COLO829 (cell line): ENCODE data around the gene NAV2.
"Not testable (repeated sequence)": the region's sequence is repeated elsewhere in the genome, so short reads cannot be mapped to it uniquely, and the experiment has no call there.

ENCODE experiments used
- DNase-seq: peaks from one replicate; pipeline ENCODE4 v3.0.0; 2012; ENCODE audit warnings: low spot score

NAV2 gene

DNA sequence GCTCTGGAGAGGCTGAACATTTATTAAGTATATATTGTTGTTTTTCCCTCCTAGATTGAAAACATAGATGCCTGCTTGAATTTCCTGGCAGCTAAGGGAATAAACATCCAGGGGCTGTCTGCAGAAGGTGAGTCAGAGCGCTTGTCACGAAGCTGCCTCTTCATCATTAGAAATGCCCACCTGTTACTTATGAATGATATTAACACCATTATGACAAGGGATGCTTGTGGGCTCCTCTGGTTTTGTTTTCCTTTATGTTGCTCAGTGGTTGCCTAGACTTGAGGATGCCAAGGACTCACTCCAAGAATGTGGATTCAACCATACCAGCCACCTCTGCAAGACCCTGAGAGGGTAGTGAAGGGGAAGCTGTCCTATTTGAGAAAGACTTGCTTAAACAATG lies 156.2 kb downstream of the NAV2 start:
- DNase-seq: no peak

DNA sequence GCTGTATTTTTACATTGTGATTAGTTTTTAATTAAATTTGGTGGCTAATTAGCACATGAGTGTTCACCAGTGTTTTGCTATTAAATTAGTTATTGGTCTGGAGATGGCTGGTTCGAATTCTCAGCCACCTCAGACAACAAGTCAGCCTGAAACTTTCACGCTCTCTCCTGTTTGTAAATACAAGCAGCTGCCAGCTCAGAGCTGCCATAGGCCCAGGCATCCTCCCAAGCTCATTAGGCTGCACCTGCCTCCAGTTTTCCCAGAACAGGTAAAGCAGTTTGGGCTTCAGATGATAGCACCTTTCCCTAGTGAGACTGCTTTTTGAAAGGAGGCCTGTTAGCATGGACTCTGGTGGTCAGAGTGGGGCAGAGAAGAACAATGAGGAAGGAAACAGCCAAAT lies 156.8 kb downstream of the NAV2 start:
- no peak for DNase-seq

DNA sequence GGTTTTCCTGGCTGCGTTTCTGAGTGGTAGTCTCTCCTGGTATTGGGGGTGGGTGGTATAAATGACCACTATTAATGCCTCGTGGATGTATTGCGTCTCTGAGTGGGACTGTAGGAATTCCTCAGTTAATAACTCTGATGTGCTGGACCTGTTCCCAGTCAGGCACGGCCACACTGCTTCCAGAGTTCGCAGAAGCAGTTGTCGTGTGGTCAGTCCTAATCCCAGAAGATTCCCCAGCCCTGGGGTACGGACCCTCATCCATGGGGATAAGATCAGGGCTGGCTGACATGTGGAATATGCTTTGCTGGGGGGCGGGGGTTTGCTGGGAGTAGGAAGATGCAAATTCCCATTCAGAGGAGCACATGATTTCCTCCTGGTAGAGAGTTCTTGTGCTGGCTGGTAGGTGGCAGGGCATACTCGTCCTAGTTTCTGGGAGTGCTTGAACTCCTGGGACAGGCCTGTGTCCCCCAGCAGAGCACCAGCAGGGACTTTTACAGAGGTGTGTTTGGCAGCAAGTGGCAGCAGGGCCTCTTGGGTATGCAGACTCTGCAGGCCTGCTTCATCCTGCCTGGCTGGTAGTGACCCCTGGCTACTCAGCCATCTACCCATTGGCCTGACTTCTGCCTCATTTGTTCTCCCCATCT lies 157.4 kb downstream of the NAV2 start:
- no peak for DNase-seq

DNA sequence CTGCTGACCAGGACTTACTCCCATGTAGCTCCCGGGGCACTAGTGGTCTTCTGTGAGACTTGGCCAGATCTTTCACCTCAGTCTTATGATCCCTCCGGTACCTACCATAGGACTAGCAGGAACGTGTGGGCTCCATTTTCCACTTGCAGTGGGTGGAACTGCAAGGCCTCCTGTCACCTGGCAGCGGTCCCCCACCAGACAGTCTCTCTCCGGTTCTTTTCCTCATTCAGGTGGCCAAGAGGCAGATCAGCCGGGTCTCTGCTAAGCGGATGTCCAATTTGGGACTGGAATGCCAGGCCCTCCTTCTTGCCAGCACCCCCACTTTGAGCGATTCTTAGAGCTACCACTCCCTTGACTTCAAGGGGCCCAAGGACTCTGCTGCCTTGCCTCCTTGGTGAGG lies 158.9 kb downstream of the NAV2 start:
- DNase-seq: no peak

DNA sequence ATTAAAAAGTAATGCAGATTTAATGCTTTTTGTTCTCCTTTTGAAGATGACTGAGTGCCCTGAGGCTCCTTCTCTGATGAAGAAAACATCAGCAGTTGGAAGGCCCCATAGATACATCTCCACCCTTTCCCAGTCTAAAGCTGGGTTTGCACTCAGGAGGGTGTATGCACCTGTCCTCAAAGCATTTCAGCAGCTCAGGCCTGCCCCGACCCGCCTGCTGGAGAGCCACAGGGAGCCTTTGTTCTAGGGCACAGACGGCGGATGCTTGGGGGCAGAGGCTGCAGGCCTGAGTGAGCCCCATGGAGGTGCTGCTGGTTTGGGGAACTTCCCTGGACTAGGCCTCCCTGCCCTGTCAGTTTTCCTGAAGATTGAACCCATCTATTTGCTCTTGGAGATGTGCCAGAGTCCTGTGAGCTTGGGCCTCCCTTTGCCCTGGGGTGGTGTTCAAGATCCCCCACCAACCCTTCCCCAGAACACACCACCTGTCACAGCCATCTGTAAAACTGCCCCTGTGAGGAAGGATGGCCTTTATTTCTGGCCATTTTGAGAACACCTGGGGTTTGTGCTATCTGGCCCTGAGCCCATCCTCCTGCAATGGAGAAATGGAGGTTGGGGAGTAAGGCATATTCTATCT lies 160.0 kb downstream of the NAV2 start:
- no peak for DNase-seq

DNA sequence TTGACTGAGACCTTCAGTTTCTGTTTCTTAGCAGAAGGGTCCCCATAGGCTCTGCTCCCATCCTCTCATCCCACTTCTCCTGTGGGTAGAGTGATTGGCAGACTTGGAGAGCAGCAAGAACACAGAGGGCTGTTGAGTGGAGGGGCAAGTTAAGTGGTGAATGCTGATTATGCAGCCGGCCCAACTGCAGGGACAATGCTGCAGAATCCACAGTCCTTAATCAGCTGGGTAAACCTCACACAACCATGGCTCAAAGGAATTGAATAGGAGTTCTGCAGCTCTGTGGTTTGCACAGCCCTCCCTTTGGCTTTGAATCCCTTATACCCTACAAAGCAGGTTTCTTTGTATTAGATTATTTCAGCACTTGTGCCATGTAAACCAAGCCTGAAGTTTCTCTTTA lies 161.1 kb downstream of the NAV2 start:
- DNase-seq: no peak

DNA sequence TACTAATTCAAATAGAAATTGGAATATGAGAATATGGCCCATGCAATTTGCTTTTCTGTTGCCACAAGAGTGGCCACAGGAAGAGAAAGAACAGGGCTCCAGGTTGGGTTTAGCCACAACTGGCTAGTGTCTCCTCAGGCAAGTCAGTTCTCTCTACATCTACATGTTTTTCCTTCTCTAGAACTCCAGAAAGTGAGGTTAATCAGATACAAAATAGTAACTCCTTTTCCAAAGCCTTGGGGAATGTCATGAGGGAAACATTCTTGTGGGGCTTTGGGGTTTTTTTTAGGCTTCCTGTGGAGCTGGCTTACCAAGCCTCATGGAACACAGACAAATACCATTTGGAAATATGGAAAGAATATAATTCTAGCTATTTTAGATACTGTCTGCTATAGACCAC lies 161.6 kb downstream of the NAV2 start:
- DNase-seq: no peak

DNA sequence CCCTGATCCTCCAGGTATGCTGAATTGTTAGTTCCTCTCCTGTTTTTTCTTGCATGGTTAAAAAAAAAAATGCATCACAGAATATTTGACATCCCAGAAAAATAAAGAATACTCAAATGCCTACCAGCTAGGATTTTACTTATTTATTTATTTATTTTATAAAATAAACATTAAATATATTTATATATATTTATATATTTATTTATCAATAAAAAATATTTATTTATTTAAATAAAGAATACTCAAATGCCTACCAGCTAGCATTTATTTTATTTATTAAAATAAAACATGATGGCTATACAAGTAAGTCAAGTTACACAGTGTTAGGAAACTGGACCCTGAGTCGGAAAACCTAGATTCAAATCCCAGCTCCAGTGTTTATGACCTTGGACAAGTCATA lies 164.1 kb downstream of the NAV2 start:
- no peak for DNase-seq

DNA sequence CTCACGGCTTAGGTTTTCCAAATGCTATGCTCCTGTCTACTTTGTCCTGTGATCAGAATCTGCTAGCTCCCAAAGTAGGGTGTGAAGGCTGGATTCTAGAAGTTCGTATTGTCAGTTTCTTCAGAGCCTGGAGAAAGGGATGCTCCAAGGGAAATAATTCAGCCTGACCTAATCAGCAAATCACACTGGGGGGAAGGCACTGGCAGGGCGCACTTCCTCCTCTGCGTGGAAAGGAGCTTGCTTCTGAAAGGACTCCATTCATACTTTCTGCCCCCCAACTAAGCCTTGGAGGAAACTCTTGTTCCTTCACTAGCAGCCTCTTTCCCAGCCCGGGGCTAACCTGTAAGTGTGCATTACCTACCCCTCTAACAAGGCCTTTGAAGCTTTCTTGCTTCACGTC lies 165.9 kb downstream of the NAV2 start:
- DNase-seq: peak; percentile 34

DNA sequence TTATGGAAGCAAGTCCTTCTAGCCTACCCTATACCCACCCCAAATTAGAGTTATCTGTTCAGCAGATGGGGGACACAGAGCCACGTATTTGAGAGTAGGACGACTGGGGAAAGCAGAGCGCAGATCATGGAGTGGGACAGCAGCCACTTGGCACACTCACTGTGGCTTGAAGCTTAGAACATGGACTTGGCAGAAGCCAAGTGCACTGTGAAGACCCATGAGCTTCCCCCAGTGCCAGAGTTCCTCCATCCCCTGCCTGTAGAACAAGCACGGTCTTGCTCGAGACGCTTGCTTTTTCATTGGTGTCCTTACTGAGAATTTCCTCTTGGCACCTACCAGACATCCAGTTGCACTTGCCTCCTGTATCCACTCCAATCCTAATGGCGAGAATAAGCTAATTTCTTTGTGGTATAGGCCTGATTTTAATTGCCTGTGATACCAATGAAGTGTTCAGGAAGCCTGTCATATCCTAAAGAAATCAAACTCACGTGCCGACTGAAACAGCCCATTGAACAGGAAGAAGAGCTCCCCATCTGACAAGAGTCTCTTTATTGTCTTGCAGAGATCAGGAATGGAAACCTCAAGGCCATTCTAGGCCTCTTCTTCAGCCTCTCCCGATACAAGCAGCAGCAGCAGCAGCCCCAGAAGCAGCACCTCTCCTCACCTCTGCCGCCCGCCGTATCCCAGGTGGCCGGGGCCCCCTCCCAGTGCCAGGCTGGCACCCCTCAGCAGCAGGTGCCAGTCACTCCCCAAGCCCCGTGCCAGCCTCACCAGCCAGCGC lies 166.9 kb downstream of the NAV2 start:
- DNase-seq: no peak

DNA sequence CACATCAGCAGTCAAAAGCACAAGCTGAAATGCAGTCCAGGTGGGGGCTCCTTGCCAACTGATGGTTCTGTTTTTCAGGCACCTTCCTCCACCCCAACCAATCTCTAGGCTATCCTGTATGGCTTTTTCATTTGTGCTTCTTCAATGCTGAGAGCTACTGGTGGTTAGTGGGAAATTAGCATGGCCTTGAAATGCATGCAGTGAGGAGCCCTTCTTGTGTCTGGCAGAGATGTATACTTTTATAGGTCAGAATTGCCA lies 167.4 kb downstream of the NAV2 start:
- no peak for DNase-seq

DNA sequence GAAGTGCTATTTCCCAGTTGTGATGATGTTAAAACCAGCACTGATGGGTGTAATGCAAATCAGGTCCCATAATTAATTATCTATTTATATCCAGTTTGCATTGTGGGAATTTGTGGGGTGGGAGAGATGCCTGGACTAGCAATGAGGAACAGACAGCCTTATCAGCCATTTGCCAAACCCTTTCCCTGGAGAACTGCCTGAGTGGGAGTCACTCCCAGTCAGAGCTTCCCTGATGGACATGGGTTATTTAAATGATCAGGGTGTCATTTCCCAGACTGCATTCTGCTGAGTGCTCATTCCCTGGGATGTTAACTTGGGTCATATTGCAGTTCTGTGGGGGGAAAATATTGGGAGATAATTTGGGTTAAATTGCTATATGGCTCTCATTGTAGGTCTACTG lies 168.5 kb downstream of the NAV2 start:
- DNase-seq: no peak

DNA sequence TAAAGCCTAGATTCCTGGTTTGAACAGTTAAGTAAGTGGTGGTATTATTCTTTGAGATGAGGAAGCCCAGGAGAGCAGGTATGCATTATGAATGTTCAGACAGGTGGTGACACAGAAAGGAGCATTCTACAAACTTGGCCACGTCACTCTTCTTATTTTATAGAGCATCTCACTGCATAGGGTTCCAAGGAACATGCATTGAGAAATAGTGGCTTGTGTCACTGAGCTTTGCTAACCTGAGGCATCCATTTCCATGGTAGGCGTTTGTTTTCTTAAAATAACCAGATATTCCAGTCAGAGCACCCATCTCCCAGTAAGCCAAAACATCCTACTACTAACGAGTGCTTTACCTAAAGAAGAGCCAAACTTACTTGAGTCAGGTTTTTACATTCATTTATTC lies 169.7 kb downstream of the NAV2 start:
- DNase-seq: no peak

DNA sequence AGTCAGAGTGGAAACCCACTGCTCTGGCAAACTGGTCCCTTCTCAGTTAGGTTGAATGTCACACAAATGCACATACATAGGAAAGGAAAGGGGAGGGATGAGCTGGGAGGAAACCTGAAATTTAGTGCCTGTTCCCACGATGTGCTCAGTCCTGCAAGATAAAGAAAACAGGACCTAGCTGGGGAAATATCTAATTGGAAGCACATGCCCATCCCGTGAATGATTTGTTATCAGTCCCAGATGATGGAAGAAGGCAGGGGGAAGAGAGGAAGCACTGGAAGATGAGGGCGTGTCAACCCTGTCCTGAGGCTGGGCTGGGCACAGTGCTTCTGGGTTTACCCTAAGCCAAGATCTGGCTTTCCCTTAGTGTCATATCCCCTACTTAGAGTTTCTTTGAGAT lies 173.9 kb downstream of the NAV2 start:
- no peak for DNase-seq

DNA sequence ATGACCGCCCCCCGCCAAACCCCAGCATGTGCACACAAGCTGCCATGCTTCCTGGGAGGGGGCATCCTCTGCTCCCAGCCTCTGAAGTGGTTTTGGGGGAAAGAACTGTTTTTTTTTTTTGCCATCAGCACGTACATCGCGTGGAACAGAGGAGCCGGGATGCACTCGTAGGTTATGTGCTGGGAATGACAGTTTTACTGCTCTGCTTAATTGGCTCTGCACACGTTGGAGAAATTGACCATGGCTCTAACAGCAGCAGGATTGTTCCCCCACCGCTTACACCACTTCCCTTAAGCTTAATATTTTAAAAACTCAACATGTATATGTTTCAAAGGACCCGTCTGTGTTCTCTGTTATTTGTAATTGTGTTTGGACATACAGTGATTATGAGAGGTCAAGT lies 175.2 kb downstream of the NAV2 start:
- DNase-seq: no peak

DNA sequence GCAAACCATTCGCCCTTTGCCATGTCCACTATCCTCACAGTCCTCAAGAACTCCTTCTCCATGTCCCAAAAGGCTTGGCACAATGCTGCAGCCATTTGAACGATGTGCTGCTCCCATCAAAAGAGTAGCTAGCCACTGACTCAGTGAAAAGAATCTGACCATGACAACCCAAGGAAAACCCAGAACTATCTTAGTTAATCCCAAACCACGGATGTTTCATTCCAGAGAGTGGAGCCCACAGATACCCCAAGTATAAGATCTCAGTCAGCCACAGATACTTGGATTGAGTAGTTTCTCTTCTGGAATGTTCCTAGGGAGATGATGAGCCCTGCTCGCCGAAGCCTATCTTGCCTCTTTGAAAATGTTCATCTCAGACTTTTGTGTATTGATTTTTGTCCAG lies 176.9 kb downstream of the NAV2 start:
- DNase-seq: no peak

DNA sequence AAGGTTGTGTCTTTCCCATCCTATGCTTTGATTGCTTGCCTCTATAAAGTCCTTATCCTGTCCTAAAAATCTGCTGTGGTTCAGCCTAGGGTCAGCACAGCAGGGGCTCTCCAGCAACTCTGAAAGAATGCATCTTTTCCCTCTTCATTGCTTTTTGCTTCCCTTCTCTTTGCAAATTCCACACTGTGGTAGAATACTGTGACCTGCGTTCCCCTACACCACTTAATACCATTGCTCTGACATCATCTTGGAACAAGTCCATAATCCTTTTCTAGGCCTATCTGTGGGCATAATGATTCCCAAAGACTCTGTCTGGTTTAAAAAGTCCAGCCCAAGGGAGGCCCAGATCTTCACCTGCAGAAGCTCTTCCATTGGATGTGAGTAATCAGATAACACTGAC lies 177.7 kb downstream of the NAV2 start:
- no peak for DNase-seq

DNA sequence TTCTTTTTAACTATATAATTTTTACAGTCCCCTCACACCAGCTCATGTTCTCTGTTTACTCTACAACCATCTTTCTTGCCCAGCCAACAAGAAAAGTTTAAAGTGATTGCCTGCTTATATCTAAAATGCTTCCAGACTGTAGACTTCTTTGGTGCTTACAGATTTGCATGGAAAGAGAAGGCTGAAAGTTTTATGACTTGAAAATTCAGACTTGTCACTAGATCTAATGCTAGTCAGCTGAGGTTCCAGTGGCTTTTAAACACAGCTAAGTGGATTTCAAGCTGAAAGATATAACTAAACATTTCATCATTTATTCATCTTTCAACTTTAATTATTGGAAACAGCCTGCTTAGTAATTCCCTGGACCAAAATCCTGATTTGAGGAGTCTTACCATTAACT lies 178.4 kb downstream of the NAV2 start:
- DNase-seq: no peak

DNA sequence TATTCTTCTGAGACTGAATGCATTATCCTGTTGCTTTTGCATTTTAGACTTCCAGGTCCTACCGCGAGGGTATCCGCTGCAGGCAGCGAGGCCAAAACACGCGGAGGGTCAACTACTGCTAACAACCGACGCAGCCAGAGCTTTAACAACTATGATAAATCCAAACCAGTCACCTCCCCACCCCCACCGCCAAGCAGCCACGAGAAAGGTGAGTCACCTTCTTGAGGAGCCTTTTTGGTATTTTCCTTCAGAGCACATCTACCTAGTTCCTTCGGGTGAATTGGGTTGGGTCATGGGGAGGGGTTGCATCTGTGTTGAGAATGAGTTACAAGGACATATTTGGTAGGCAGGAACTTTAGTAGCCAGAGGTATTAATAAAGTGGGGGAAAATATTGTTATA lies 179.8 kb downstream of the NAV2 start:
- DNase-seq: no peak

DNA sequence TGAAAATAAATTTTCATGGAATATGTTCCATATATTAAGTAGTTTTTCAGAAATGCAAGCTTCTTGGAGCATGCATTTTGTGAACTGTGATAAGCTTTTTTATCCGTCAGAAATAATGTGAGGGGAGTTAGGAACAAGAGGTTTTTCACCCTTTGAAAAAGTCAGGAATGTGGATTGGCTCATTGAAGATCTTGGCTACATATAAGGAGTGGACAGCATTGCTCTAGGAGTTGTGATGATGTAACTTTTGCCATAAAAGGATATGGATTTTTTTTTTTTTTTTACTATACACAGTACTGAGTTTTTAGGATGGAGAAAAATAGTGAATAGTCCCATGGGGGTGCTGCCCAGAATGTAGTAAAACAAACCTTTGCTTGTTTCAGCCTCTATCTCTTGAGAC lies 180.2 kb downstream of the NAV2 start:
- no peak for DNase-seq

DNA sequence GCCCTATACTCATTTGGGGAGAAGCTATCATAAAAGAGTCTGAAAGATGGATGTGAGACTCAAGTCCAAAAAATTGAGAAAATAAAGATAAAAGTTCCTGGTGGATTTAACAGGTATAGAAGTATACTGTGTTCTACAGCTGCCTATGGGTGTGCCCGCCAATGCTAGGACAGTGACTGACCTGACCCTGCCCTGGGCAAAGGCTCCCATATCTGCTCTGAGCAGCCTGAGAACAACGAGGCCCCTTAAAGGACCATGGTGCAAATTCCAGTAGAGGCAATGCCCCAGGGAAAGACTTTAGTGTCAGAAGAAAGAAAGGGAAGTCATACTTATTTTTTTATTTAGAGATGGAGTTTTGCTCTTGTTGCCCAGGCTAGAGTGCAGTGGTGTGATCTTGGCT lies 181.8 kb downstream of the NAV2 start:
- DNase-seq: no peak

DNA sequence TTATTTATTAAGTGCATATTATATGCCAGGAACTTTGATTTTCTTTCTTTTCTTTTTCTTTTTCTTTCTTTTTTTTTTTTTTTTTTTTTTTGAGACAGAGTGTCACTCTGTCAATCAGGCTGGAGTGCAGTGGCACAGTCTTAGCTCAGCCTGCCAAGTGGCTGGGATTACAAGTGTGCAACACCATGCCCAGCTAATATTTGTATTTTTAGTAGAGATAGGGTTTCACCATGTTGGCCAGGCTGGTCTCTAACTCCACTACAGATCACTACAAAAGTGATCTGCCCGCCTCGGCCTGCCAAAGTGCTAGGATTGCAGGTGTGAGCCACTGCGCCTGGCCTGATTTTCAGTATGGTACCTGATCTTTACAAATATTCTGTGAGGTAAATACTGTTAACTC lies 182.4 kb downstream of the NAV2 start:
- DNase-seq: not testable (repeated sequence)

DNA sequence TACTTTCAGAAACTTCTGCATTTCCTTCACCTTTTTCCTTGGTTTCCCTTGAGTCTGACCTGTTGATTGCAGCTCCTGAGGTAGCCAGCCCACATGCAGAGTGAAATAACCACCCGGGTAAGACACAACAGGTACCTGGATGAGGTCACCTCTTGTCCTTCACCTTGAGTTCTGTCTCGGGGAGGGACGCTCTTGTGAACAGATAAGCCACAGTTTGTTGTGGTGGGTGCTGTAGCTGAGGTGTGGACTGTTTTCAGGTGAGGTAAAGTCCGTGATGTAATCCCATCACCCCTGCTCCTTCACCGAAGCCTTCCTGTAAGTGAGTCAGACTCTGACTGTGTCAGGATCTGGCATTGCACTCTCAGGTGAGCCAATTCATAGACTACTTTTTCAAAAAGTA lies 183.1 kb downstream of the NAV2 start:
- no peak for DNase-seq

DNA sequence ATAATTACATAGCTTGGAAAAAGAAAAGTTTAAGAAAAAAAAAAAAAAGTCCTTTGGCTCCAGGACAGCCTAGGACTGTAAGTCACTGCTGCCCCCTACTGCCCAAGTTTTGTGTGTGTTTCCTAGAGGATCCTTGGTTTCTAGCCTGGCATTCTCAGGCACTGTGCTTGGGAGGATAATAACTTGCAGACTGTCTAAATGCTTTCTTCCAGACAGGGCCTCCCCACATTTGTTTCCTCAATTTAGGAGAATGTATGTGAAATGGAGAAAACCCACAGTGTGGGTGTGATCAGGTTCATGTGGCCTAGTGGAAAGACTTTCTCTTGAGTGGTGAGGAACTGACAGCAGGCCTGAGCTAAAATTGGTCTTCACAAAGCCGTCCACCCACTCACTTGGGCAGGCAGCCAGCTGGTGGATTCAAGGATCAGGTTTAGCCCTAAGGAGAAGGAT lies 191.0 kb downstream of the NAV2 start:
- peak; percentile 81 for DNase-seq
